C4-2B (cell line): ENCODE measurements around the gene EPHB4.
"Not testable (repeated sequence)": the region's sequence is repeated elsewhere in the genome, so short reads cannot be mapped to it uniquely, and the experiment has no call there.

Experiments used
- H3K27ac ChIP-seq: fragments of 450-650 bp; 2 replicates; pipeline ENCODE4 v1.5.1; 2017
- ZFX ChIP-seq: fragments of 450-650 bp; IDR thresholded peaks from 2 replicates; pipeline ENCODE4 v1.6.1; 2017
- TF ChIP-seq, protein P1 (sequence below): fragments of 450-650 bp; conservative IDR thresholded peaks from 2 replicates; pipeline ENCODE4 v1.5.1; 2017; ENCODE audit warnings: mild to moderate bottlenecking

EPHB4 gene

DNA sequence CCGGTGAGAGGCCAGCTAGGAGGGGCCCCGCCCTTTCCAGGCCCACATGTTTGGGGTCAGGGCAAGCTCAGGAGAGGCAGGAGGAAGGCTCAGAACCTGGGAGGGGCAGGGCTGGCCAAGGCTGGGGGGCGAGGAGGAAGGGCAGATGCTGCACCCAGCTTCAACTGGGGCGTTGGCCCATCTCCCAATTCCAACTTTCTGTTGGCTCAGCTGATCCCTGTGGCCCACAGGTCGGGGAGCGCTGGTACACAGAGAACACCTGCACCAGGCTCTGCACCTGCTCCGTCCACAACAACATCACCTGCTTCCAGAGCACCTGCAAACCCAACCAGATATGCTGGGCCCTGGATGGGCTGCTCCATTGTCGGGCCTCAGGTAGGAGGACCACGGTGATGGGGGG, 53.8 kb downstream of the EPHB4 start:
- TF ChIP-seq, protein P1, sequence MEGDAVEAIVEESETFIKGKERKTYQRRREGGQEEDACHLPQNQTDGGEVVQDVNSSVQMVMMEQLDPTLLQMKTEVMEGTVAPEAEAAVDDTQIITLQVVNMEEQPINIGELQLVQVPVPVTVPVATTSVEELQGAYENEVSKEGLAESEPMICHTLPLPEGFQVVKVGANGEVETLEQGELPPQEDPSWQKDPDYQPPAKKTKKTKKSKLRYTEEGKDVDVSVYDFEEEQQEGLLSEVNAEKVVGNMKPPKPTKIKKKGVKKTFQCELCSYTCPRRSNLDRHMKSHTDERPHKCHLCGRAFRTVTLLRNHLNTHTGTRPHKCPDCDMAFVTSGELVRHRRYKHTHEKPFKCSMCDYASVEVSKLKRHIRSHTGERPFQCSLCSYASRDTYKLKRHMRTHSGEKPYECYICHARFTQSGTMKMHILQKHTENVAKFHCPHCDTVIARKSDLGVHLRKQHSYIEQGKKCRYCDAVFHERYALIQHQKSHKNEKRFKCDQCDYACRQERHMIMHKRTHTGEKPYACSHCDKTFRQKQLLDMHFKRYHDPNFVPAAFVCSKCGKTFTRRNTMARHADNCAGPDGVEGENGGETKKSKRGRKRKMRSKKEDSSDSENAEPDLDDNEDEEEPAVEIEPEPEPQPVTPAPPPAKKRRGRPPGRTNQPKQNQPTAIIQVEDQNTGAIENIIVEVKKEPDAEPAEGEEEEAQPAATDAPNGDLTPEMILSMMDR = no peak
- H3K27ac ChIP-seq = no peak overlapping the region

DNA sequence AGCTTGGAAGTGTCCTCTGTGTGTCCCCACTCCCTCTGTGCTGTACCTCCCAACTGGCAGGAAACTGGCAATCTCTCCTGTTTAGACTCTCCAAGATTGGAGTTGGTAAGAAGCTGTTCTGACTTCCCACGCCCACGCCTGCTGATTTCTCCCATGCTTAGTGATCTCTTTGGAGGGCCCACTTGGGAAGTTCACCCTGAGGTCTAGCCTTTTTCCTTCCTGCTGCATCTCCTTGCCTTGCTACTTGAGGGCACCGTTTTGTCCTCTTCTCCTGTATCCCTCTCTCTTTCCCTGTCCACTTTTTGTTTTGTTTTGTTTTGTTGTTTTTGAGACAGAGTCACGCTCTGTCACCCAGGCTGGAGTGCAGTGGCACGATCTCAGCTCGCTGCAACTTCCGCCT, 58.5 kb downstream of the EPHB4 start:
- H3K27ac ChIP-seq = no peak overlapping the region
- no peak for TF ChIP-seq ZFX
- TF ChIP-seq, protein P1 = no peak

DNA sequence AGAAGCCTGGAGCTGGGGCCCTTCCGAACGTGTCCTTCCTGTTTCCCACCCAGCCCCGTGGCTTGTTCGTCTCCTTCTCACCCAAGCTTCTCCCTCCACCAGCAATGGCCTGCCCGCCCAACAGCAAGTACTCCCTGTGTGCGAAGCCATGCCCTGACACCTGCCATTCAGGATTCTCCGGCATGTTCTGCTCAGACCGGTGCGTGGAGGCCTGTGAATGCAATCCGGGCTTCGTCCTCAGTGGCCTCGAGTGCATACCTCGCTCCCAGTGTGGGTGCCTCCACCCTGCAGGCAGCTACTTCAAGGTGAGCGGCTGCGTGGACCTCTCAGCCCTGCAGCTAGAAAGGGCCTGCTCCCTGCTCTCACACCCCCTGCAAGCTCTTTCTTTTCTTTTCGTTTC, 62.1 kb downstream of the EPHB4 start:
- H3K27ac ChIP-seq = no peak overlapping the region
- TF ChIP-seq ZFX = no peak
- TF ChIP-seq, protein P1 = no peak

DNA sequence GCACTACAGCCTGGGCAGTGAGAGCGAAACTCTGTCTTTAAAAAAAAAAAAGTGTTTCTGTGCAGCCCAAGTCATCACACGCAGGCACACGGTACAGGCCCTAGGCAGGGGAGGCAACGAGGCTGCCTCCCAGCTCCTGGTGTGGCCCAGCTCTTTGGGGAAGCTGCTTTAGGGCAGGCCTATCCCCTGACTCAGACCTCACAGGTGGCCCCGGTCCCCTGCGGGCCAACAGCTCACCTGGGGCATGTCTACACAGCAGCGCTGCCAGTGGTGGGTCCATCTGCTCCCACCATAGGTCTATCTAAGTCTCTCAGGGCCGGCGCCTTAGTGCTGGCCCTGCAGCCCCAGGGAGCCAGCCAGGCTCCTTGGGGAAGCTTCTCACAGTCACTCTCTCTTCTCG, 62.5 kb downstream of the EPHB4 start:
- no peak overlapping the region for H3K27ac ChIP-seq
- no peak for TF ChIP-seq ZFX
- TF ChIP-seq, protein P1 = no peak

- H3K27ac ChIP-seq = no peak overlapping the region
- TF ChIP-seq, protein P1 = no peak
- no peak for TF ChIP-seq ZFX
Observed at GRCh38 chr7:100763556-100764140, 63.7 kb downstream of the EPHB4 start.

DNA sequence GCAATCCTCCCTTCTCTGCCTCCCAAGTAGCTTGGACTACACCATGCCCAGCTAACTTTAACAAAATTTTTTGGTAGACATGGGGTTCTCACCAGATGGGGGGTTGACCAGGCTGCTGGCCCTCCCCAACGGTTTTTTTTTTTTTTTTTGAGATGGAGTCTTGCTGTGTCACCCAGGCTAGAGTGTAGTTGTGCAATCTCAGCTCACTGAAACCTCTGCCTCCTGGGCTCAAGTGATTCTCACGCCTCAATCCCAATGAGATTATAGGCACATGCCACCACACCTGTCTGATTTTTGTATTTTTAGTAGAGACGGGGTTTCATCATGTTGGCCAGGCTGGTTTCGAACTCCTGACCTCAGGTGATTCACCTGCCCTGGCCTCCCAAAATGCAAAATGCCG, 64.5 kb downstream of the EPHB4 start:
- H3K27ac ChIP-seq = not testable (repeated sequence)

GRCh38 chr7:100759357-100760171, 67.8 kb downstream of the EPHB4 start:
- TF ChIP-seq ZFX = no peak
- TF ChIP-seq, protein P1 = no peak
- no peak overlapping the region for H3K27ac ChIP-seq

DNA sequence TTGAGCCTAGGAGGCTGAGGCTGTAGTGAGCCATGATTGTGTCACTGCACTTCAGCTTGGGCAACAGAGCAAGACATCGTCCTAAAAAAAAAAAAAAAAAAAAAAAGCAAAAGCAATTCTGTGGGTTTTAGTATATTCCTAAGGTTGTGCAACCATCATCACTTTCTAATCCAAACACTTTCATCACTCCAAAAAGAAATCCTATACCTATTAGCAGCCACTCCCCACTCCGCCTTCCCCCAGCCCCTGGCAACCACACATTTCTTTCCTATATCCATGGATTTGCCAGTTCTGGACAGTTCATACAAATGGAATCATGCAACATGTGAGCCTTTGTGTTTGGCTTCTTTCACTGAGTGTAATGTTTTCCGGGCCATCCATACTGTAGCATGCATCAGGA, 73.6 kb downstream of the EPHB4 start:
- no peak overlapping the region for H3K27ac ChIP-seq

More for the DNA sequence above, 73.6 kb downstream of the EPHB4 start:
- TF ChIP-seq, protein P1 = no peak
- no peak for TF ChIP-seq ZFX
